Loucy (cell line): ENCODE results near the gene DPH6.

ENCODE experiments used
- H2AFZ ChIP-seq: fragments of 200-600 bp; sonication (generic); 2 replicates; pipeline ENCODE4 v1.6.0; 2016; ENCODE audit warnings: antibody characterized with exemption, mild to moderate bottlenecking, low read length, moderate library complexity
- H3F3A ChIP-seq: fragments of 200-600 bp; 2 replicates; pipeline ENCODE4 v1.6.0; 2016; ENCODE audit warnings: antibody characterized with exemption, low read depth, mild to moderate bottlenecking
- H3K27me3 ChIP-seq: fragments of 200-600 bp; sonication (generic); 2 replicates; pipeline ENCODE4 v1.6.1; 2014; ENCODE audit warnings: low read length, mild to moderate bottlenecking; ENCODE audit not compliant: insufficient read depth, poor library complexity, severe bottlenecking
- H3K36me3 ChIP-seq: fragments of 200-600 bp; sonication (generic); 2 replicates; pipeline ENCODE4 v1.6.1; 2016; ENCODE audit warnings: low read length; ENCODE audit not compliant: insufficient read depth
- H3K4me1 ChIP-seq: fragments of 200-600 bp; sonication (generic); 2 replicates; pipeline ENCODE4 v1.5.1; 2014; ENCODE audit warnings: low read length, mild to moderate bottlenecking; ENCODE audit not compliant: insufficient read depth, poor library complexity, severe bottlenecking
- H3K4me2 ChIP-seq: fragments of 200-600 bp; sonication (generic); 2 replicates; pipeline ENCODE4 v1.6.0; 2014; ENCODE audit warnings: antibody characterized with exemption, low read length, low read depth, mild to moderate bottlenecking; ENCODE audit not compliant: poor library complexity, severe bottlenecking
- H3K4me3 ChIP-seq: fragments of 200-600 bp; sonication (generic); 2 replicates; pipeline ENCODE4 v1.5.1; 2014; ENCODE audit warnings: low read length, mild to moderate bottlenecking, mixed read lengths; ENCODE audit not compliant: poor library complexity, severe bottlenecking
- H3K79me2 ChIP-seq: fragments of 200-600 bp; sonication (generic); 2 replicates; pipeline ENCODE4 v1.6.1; 2014; ENCODE audit warnings: low read length; ENCODE audit not compliant: insufficient read depth
- H3K9ac ChIP-seq: fragments of 200-600 bp; sonication (generic); 2 replicates; pipeline ENCODE4 v1.6.0; 2014; ENCODE audit warnings: mild to moderate bottlenecking, low read depth, low read length, moderate library complexity; ENCODE audit not compliant: poor library complexity, severe bottlenecking
- H3K9me2 ChIP-seq: fragments of 200-600 bp; sonication (generic); replicated peaks from 2 replicates; pipeline ENCODE4 v1.6.1; 2016; ENCODE audit warnings: low read depth, low read length, mixed read lengths
- H3K9me3 ChIP-seq: fragments of 200-600 bp; sonication (generic); 2 replicates; pipeline ENCODE4 v1.6.1; 2014; ENCODE audit warnings: mild to moderate bottlenecking, antibody characterized with exemption, low read length, low read depth; ENCODE audit not compliant: insufficient read depth
- H4K20me1 ChIP-seq: fragments of 200-600 bp; sonication (generic); 2 replicates; pipeline ENCODE4 v1.6.0; 2014; ENCODE audit warnings: antibody characterized with exemption, low read length, mild to moderate bottlenecking; ENCODE audit not compliant: insufficient read depth, poor library complexity, severe bottlenecking
- EZH2phosphoT487 ChIP-seq: fragments of 200-600 bp; IDR thresholded peaks from 2 replicates; pipeline ENCODE4 v1.6.1; 2018; ENCODE audit warnings: antibody characterized with exemption, mild to moderate bottlenecking, moderate library complexity, borderline replicate concordance
- TF ChIP-seq, protein P1 (sequence below): fragments of 200-600 bp; sonication (generic); conservative IDR thresholded peaks from 2 replicates; pipeline ENCODE4 v1.5.1; 2014; ENCODE audit warnings: mild to moderate bottlenecking, antibody characterized with exemption, low read length

Gene DPH6

DNA sequence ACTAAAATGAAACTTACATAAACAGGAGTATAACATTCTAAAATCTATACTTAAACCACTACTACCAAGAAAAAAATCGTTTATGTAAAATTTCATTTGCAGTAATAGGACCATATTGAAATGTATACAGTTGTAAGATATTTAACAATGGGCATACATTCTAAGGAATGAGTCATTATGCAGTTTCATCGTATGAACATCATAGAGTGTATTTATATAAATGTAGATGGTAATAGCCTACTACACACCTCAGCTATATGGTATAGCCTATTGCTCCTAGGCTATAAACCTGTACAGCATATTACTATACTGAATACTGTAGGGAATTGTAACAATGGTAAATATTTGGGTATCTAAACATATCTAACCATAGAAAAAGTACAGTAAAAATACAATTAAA lies 79.5 kb downstream of the DPH6 start:
- Histone ChIP-seq H3F3A (no peaks in the 10 kb centered on the region), H4K20me1 (no peaks in the 10 kb centered on the region), H3K4me2 (no peak overlapping the region), H3K27me3 (no peaks in the 10 kb centered on the region), H3K4me3 (no peak overlapping the region), H3K9ac (no peak overlapping the region), H3K36me3 (no peaks in the 10 kb centered on the region), H3K4me1 (no peaks in the 10 kb centered on the region), H3K9me3 (no peaks in the 10 kb centered on the region), H3K9me2 (no peaks in the 10 kb centered on the region), H2AFZ (no peak overlapping the region), H3K79me2 (no peaks in the 10 kb centered on the region)
- TF ChIP-seq EZH2phosphoT487 = no peak
- TF ChIP-seq, protein P1, sequence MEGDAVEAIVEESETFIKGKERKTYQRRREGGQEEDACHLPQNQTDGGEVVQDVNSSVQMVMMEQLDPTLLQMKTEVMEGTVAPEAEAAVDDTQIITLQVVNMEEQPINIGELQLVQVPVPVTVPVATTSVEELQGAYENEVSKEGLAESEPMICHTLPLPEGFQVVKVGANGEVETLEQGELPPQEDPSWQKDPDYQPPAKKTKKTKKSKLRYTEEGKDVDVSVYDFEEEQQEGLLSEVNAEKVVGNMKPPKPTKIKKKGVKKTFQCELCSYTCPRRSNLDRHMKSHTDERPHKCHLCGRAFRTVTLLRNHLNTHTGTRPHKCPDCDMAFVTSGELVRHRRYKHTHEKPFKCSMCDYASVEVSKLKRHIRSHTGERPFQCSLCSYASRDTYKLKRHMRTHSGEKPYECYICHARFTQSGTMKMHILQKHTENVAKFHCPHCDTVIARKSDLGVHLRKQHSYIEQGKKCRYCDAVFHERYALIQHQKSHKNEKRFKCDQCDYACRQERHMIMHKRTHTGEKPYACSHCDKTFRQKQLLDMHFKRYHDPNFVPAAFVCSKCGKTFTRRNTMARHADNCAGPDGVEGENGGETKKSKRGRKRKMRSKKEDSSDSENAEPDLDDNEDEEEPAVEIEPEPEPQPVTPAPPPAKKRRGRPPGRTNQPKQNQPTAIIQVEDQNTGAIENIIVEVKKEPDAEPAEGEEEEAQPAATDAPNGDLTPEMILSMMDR = no peak

DNA sequence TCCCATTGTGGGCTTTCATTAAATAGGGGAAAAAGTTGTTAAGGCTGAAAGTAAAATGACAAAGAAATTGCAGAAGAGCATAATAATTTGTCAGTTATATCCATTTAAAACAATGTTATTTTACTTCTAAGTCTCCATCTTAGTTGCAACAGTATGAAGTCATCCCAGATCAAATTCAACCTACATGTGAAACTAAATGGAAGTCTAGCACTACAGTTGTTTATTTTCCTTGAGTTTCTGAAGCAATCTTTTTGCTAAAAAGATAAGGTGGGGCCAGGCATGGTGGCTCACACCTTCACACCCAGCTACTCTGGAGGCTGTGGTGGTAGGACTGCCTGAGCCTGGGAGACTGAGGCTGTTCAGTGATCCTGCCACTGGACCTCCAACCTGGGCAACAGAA lies 80.2 kb downstream of the DPH6 start:
- no peaks in the 10 kb centered on the region for H3K79me2 ChIP-seq
- no peak overlapping the region for H3K9ac ChIP-seq
- no peaks in the 10 kb centered on the region for H3K9me3 ChIP-seq
- no peak for TF ChIP-seq EZH2phosphoT487
- TF ChIP-seq, protein P1 = no peak
- H3K4me1 ChIP-seq = no peaks in the 10 kb centered on the region
- no peak overlapping the region for H3K4me2 ChIP-seq
- no peak overlapping the region for H2AFZ ChIP-seq
- H3K9me2 ChIP-seq = no peaks in the 10 kb centered on the region
- H3K27me3 ChIP-seq = no peaks in the 10 kb centered on the region
- no peak overlapping the region for H3K4me3 ChIP-seq
- H3F3A ChIP-seq = no peaks in the 10 kb centered on the region
- no peaks in the 10 kb centered on the region for H3K36me3 ChIP-seq
- H4K20me1 ChIP-seq = no peaks in the 10 kb centered on the region

DNA sequence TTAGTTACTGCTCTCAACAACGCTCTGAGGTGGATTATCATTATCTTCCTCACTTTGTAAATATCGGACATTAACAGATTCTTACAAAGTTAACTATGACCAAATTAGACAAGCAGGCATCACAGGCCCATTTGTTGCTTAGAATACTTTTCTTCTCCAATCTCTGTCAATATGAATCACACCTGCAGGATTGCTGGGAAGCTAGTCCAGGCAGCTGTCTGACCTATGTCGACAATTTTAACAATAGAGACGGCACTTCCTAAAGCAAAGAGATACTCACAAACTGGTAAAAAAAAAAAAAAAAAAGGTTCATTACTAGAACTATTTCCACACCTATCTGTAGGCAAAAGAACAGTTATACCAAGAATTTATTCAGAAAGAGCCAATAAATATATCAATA lies 85.3 kb downstream of the DPH6 start:
- H3K4me1 ChIP-seq = no peaks in the 10 kb centered on the region

More for the DNA sequence above, 85.3 kb downstream of the DPH6 start:
- no peak overlapping the region for H2AFZ ChIP-seq
- H3K9ac ChIP-seq = no peak overlapping the region
- no peaks in the 10 kb centered on the region for H3K27me3 ChIP-seq
- no peaks in the 10 kb centered on the region for H3K9me3 ChIP-seq
- no peaks in the 10 kb centered on the region for H3F3A ChIP-seq
- no peak overlapping the region for H3K4me2 ChIP-seq
- TF ChIP-seq, protein P1 = no peak
- TF ChIP-seq EZH2phosphoT487 = no peak
- H4K20me1 ChIP-seq = no peaks in the 10 kb centered on the region
- H3K4me3 ChIP-seq = no peak overlapping the region
- no peaks in the 10 kb centered on the region for H3K79me2 ChIP-seq
- H3K9me2 ChIP-seq = no peaks in the 10 kb centered on the region
- no peaks in the 10 kb centered on the region for H3K36me3 ChIP-seq
